Ovary (tissue), 3 donors: ENCODE results near the gene ATAD3B.

Experiments
- CTCF ChIP-seq, 3 donors: fragments of 450-650 bp in 2 of 3; fragments of 200-600 bp in 1 of 3; IDR thresholded peaks; one replicate each; pipeline versions ENCODE4 v1.5.1 to v1.8.0; 2016 to 2022; ENCODE audit warnings: antibody characterized with exemption in 3 of 3, mild to moderate bottlenecking in 1 of 3
- EP300 ChIP-seq: sonication (generic); formaldehyde crosslinking; IDR thresholded peaks from one replicate; pipeline ENCODE4 v1.6.1; 2017; ENCODE audit warnings: antibody characterized with exemption
- POLR2A ChIP-seq: fragments of 450-650 bp; IDR thresholded peaks from one replicate; pipeline ENCODE4 v1.6.1; 2017; ENCODE audit warnings: antibody characterized with exemption, mild to moderate bottlenecking, moderate library complexity
- donor health status: DM: no; HTN: no; CAD: no.

- TF ChIP-seq CTCF (IDR thresholded peaks at IDR 0.05): no peak
- TF ChIP-seq POLR2A: no peak
- no peak for TF ChIP-seq EP300
Observed at GRCh38 chr1:1535201-1536018, 63.8 kb downstream of the ATAD3B start.
